Caco-2 (cell line): ENCODE data around the gene ELOVL3. TPM values are rescaled to one million over a fixed set of nuclear protein-coding genes. Genes with fewer than 3 reads are reported as not detected.
"Not testable (repeated sequence)": the region's sequence is repeated elsewhere in the genome, so short reads cannot be mapped to it uniquely, and the experiment has no call there.

Source experiments
- BruUV-seq: library from RNA; stranded (reverse); fragments of 400-500 nt; replicated peaks from 2 replicates; lab custom pipeline; 2021; lab: Mats Ljungman, UMichigan
- CTCF ChIA-PET: fragments of 300-600 bp; sonication (Branson Sonifier 250); formaldehyde crosslinking; loops from one replicate; lab custom pipeline; 2022; ENCODE audit warnings: antibody characterized with exemption; lab: Charles Lee
- POLR2A ChIA-PET: fragments of 300-600 bp; sonication (Branson Sonifier 250); formaldehyde crosslinking; loops from one replicate; lab custom pipeline; 2022; ENCODE audit warnings: antibody characterized with exemption; lab: Charles Lee
- DNase-seq, 2 experiments: peaks; one replicate each; pipeline versions ENCODE4 v3.0.0 to v3.0.0-alpha.2; 2020 to 2022
- H3K27me3 ChIP-seq: replicated peaks from 2 replicates; pipeline ENCODE4 v1.6.0; 2011; ENCODE audit warnings: low read length; ENCODE audit not compliant: control insufficient read depth, insufficient read depth
- H3K36me3 ChIP-seq: 2 replicates; pipeline ENCODE4 v1.5.1; 2011; ENCODE audit warnings: low read length; ENCODE audit not compliant: control insufficient read depth, insufficient read depth
- H3K4me1 ChIP-seq: fragments of 250-450 bp; sonication (Bioruptor Pico); 2 replicates; pipeline ENCODE4 v1.5.1; 2020; ENCODE audit warnings: mild to moderate bottlenecking
- H3K4me3 ChIP-seq: 2 replicates; pipeline ENCODE4 v1.5.1; 2011; ENCODE audit warnings: low read depth, mild to moderate bottlenecking, control low read depth, low read length
- H3K9me3 ChIP-seq: fragments of 250-450 bp; sonication (Bioruptor Pico); 2 replicates; pipeline ENCODE4 v1.5.1; 2020; ENCODE audit warnings: mild to moderate bottlenecking, moderate library complexity
- H3K27ac Mint-ChIP-seq: one replicate; pipeline ENCODE4 v1.8.0; 2022; ENCODE audit warnings: mixed read lengths; ENCODE audit not compliant: unreplicated experiment
- H3K27me3 Mint-ChIP-seq: one replicate; pipeline ENCODE4 v1.8.0; 2022; ENCODE audit warnings: mixed read lengths; ENCODE audit not compliant: insufficient read depth, unreplicated experiment
- H3K36me3 Mint-ChIP-seq: one replicate; pipeline ENCODE4 v1.8.0; 2022; ENCODE audit warnings: mild to moderate bottlenecking, mixed read lengths; ENCODE audit not compliant: insufficient read depth, unreplicated experiment
- H3K4me1 Mint-ChIP-seq: one replicate; pipeline ENCODE4 v1.8.0; 2022; ENCODE audit warnings: low read depth, mixed read lengths; ENCODE audit not compliant: unreplicated experiment
- H3K4me3 Mint-ChIP-seq: one replicate; pipeline ENCODE4 v1.8.0; 2022; ENCODE audit warnings: mild to moderate bottlenecking, moderate library complexity, mixed read lengths; ENCODE audit not compliant: unreplicated experiment
- H3K9me3 Mint-ChIP-seq: one replicate; pipeline ENCODE4 v1.8.0; 2022; ENCODE audit warnings: mixed read lengths; ENCODE audit not compliant: unreplicated experiment
- CTCF ChIP-seq, 2 experiments: fragments of 200-600 bp in 1 of 2; IDR thresholded peaks; 1 replicate in 1 of 2; 2 replicates in 1 of 2; pipeline versions ENCODE4 v1.5.1 to v1.8.0; 2011 to 2022; ENCODE audit warnings: antibody characterized with exemption in 1 of 2, control low read depth in 1 of 2, inconsistent platforms in 1 of 2, low read depth in 1 of 2, low read length in 1 of 2, mild to moderate bottlenecking in 1 of 2, moderate library complexity in 1 of 2; ENCODE audit not compliant: insufficient read depth in 1 of 2, severe bottlenecking in 1 of 2, unreplicated experiment in 1 of 2
- intact Hi-C: fragments of 100-400 bp; cut with micrococcal nuclease; formaldehyde crosslinking; loops from one replicate; pipeline ENCODE4 v1.10.0; 2022; ENCODE audit not compliant: unreplicated experiment
- total RNA-seq: library from RNA; stranded (reverse); gene quantifications from 2 replicates; pipeline ENCODE4 v1.2.3, GENCODE V29; 2022

The ELOVL3 gene
- total RNA-seq, 1 experiment from 2014 or later = 2.2 TPM

GRCh38 chr10:102208311-102209035 lies 17.6 kb upstream of the ELOVL3 start:
- H3K36me3 ChIP-seq = no peaks in the 10 kb centered on the region
- BruUV-seq = no TSS peak
- Mint-ChIP-seq H3K9me3 (peaks cover 4% of the 10 kb centered on the region), H3K27ac (no peak overlapping the region), H3K4me1 (peaks cover 4% of the 10 kb centered on the region), H3K4me3 (no peak overlapping the region), H3K27me3 (no peaks in the 10 kb centered on the region), H3K36me3 (no peaks in the 10 kb centered on the region)
- no peaks in the 10 kb centered on the region for H3K27me3 ChIP-seq
- H3K4me3 ChIP-seq = no peak overlapping the region
- H3K9me3 ChIP-seq = no peaks in the 10 kb centered on the region; the same call in 1 of the 2 replicates
- ChIA-PET POLR2A (no interaction called here), CTCF (interaction anchor here (1.2 kb wide), 1 partner anchor 39 kb away, joined by 8 read pairs; no protein-coding TSS in a partner anchor)
- TF ChIP-seq CTCF (IDR thresholded peaks at IDR 0.05; ENCODE audit: insufficient read depth in 1 of 2, low read depth in 1 of 2, low read length in 1 of 2, severe bottlenecking in 1 of 2, unreplicated experiment in 1 of 2) = no peak
- no peak for DNase-seq
- H3K4me1 ChIP-seq = no peaks in the 10 kb centered on the region
- intact Hi-C loops = no loop called here

GRCh38 chr10:102211615-102212299 lies 14.3 kb upstream of the ELOVL3 start:
- H3K36me3 Mint-ChIP-seq = no peaks in the 10 kb centered on the region
- BruUV-seq = no TSS peak
- H3K36me3 ChIP-seq = no peaks in the 10 kb centered on the region
- no peak for DNase-seq
- no peak overlapping the region for H3K4me3 ChIP-seq
- no peaks in the 10 kb centered on the region for H3K9me3 ChIP-seq
- H3K4me1 ChIP-seq = no peaks in the 10 kb centered on the region
- no peak overlapping the region for H3K27ac Mint-ChIP-seq
- no peak overlapping the region for H3K4me3 Mint-ChIP-seq
- POLR2A ChIA-PET = no interaction called here
- no peak for TF ChIP-seq CTCF (IDR thresholded peaks at IDR 0.05; ENCODE audit: insufficient read depth in 1 of 2, low read depth in 1 of 2, low read length in 1 of 2, severe bottlenecking in 1 of 2, unreplicated experiment in 1 of 2)
- no peaks in the 10 kb centered on the region for H3K27me3 ChIP-seq
- CTCF ChIA-PET = no interaction called here
- H3K27me3 Mint-ChIP-seq = no peaks in the 10 kb centered on the region
- no peaks in the 10 kb centered on the region for H3K9me3 Mint-ChIP-seq
- intact Hi-C loops = no loop called here
- peaks cover 4% of the 10 kb centered on the region for H3K4me1 Mint-ChIP-seq

- H3K9me3 ChIP-seq, H3K4me1 ChIP-seq, H3K36me3 ChIP-seq, H3K27me3 Mint-ChIP-seq, intact Hi-C loops, H3K4me3 Mint-ChIP-seq, H3K4me3 ChIP-seq, H3K9me3 Mint-ChIP-seq, POLR2A ChIA-PET, H3K27ac Mint-ChIP-seq, DNase-seq, BruUV-seq, H3K27me3 ChIP-seq, CTCF ChIA-PET, H3K36me3 Mint-ChIP-seq, H3K4me1 Mint-ChIP-seq: not testable (repeated sequence)
Observed at GRCh38 chr10:102213599-102213998, 12.5 kb upstream of the ELOVL3 start.
